MM.1S (cell line): Measurements from ENCODE around the gene NSMF.

Source experiments
- CTCF ChIP-seq: fragments of 300-600 bp; sonication (generic); IDR thresholded peaks from 2 replicates; pipeline ENCODE4 v1.5.1; 2016; ENCODE audit warnings: antibody characterized with exemption, low read length, mixed read lengths
- EZH2 ChIP-seq: fragments of 300-600 bp; sonication (generic); optimal IDR thresholded peaks from 2 replicates; pipeline ENCODE3; 2017; ENCODE audit warnings: low read depth, mild to moderate bottlenecking, antibody characterized with exemption, low read length, mixed read lengths

- no peak for TF ChIP-seq CTCF
- TF ChIP-seq EZH2 = no peak
These were observed 7.0 kb downstream of the NSMF start for GRCh38 chr9:137452006-137452760.
